Measurements from ENCODE around the gene STK11IP.

Gene STK11IP

DNA sequence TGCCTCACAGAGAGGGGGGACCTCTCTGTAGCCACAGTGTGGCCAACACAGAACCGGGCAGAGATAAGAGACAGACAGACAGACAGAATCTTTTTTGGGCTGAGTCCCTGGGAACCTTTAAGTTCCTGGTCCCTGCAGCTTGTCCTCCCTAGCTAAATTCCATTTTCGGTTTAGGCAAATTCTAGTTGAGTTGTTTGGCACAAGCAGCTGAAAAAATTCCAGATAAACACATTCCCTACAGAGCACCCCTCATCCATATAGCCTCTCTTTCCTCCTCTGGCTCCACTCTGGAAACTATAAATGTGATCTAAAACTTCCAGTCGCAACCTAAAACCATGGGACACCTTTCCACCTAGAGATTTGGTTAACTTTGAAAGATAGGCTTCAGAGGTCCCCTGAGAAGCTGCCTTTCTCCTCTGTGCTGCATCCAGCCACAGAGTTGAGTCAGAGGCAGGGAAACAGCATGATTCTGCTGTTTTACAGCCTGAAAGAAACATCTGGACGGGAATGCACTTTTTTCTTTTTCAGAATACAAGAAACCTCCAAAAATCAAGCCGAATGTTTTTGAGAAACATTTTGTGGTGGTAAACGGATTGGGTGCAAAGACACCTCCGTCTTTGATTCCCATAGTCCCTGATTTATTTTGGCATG is 60.7 kb downstream of the STK11IP start:
- TF ChIP-seq, protein P1, sequence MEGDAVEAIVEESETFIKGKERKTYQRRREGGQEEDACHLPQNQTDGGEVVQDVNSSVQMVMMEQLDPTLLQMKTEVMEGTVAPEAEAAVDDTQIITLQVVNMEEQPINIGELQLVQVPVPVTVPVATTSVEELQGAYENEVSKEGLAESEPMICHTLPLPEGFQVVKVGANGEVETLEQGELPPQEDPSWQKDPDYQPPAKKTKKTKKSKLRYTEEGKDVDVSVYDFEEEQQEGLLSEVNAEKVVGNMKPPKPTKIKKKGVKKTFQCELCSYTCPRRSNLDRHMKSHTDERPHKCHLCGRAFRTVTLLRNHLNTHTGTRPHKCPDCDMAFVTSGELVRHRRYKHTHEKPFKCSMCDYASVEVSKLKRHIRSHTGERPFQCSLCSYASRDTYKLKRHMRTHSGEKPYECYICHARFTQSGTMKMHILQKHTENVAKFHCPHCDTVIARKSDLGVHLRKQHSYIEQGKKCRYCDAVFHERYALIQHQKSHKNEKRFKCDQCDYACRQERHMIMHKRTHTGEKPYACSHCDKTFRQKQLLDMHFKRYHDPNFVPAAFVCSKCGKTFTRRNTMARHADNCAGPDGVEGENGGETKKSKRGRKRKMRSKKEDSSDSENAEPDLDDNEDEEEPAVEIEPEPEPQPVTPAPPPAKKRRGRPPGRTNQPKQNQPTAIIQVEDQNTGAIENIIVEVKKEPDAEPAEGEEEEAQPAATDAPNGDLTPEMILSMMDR (IDR thresholded peaks at IDR 0.05; ENCODE audit: low read depth, low read length): no peak

DNA sequence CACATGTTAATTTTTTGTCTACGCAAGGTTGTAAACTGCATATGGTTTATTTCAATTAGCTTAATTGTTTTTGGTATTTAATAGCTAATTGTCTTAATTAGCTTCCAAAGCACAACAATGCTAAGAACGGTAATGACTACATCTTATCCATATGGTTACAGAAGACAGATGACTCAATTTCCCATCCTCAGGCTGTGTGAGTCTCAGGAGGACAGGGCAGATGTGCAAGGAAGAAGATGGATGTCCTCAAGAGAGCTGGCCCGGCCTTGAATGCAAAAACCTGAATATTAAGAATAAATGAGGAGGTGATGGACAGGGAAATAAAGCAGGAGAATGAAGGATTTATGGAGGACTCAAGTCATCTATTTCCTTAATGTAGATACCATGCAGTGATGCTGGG is 61.2 kb downstream of the STK11IP start:
- TF ChIP-seq, protein P1 (IDR thresholded peaks at IDR 0.05; ENCODE audit: low read depth, low read length): no peak
- no peak for DNase-seq
- no peak overlapping the region for H3K4me3 ChIP-seq (ENCODE audit: low read depth, low read length)
- no peaks in the 10 kb centered on the region; the same call in 1 of the 2 replicates for H3K9me3 ChIP-seq
- peaks cover 49% of the 10 kb centered on the region for H3K27me3 ChIP-seq
- no peaks in the 10 kb centered on the region for H3K36me3 ChIP-seq
- no peaks in the 10 kb centered on the region for H3K4me1 ChIP-seq

More for the DNA sequence above, 60.7 kb downstream of the STK11IP start:
- Histone ChIP-seq H3K4me3 (ENCODE audit: low read depth, low read length) (no peak overlapping the region), H3K36me3 (no peaks in the 10 kb centered on the region), H3K4me1 (no peaks in the 10 kb centered on the region), H3K27me3 (peaks cover 52% of the 10 kb centered on the region), H3K9me3 (no peaks in the 10 kb centered on the region; the same call in 1 of the 2 replicates)
- no peak for DNase-seq

DNA sequence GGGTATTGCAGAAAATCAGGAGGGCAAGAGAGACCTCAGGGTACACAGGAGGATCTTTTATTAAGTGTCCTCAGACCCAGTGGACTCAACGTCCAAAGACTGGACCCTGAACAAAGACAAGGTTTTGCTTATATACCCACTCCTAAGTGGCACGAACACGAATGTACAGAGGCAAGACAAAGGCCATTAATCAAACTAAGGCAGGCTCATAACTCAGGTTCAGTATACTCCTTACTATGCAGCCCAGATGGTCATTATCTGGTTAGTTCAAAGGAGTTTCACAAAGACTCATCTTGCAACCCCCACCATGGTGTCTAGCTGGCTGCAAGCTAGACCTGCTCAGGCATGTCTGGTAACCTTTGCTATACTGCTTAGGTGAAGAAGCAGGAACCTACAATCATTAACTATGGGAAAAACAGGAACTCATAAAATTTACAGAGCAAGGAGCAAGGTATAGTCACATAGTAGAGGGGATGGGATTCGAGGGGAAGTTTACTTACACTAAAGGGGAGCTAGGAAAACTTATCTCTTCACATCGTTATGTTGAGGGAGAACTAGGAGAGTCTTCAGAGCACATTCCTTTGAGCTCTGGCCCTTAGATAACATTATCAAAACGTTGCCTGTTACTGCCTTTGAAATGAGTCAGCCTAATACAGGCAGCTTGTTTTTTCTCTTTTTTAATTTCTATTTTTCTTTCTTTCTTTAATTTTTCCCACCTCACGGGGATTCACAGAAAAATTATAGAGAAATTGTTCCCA is 63.7 kb downstream of the STK11IP start:
- Histone ChIP-seq H3K36me3 (no peaks in the 10 kb centered on the region), H3K4me1 (no peaks in the 10 kb centered on the region), H3K9me3 (no peaks in the 10 kb centered on the region; the same call in 1 of the 2 replicates), H3K4me3 (ENCODE audit: low read depth, low read length) (no peak overlapping the region), H3K27me3 (peaks cover 32% of the 10 kb centered on the region)
- TF ChIP-seq, protein P1 (IDR thresholded peaks at IDR 0.05; ENCODE audit: low read depth, low read length): no peak
- DNase-seq: no peak

DNA sequence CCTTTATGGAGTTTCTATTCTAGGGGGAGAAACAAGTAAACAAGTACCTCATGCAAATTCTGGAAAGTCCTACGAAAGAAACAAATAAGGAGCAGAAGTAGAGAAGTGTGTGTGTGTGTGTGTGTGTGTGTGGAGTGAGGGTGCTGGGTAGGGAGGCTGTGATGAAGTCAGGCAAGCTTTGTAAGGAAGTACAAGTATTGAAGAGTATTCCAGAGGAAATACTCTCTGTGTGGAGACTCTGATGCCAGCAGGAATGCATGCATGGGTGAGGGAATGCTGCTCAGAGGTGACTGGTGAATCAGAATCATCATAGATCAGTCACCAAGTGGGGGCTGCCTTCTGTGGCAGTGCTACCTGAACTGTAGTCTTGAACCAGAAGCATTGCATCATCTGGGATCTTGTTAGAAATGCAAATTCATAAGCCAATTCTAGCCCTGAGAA is 64.3 kb downstream of the STK11IP start:
- Histone ChIP-seq H3K4me3 (ENCODE audit: low read depth, low read length) (no peak overlapping the region), H3K9me3 (no peaks in the 10 kb centered on the region; the same call in 1 of the 2 replicates), H3K27me3 (peaks cover 26% of the 10 kb centered on the region), H3K4me1 (no peaks in the 10 kb centered on the region), H3K36me3 (no peaks in the 10 kb centered on the region)
- TF ChIP-seq, protein P1 (IDR thresholded peaks at IDR 0.05; ENCODE audit: low read depth, low read length): no peak
- DNase-seq: no peak

DNA sequence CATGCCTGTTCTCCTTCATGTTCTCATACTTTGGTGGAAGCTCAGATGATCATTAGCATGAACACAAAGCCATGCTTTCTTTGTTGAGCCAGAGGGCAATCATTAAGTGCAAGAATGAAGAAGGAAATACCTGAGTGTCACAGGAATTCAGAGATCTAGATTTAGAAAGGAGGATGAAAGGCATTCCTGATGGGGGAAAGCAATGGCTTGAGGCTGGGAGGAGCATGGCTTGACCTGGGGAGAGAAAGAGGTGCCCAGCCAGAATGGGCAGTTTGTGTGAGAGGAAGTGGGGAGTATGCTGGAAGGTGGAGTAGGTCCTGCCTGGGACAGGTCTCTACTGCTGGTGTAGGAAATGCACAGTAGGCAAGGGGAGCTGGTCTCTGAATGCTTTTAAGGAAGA is 64.9 kb downstream of the STK11IP start:
- no peak overlapping the region for H3K4me3 ChIP-seq (ENCODE audit: low read depth, low read length)
- TF ChIP-seq, protein P1 (IDR thresholded peaks at IDR 0.05; ENCODE audit: low read depth, low read length): no peak

More for the DNA sequence above, 64.9 kb downstream of the STK11IP start:
- no peaks in the 10 kb centered on the region for H3K36me3 ChIP-seq
- H3K4me1 ChIP-seq: no peaks in the 10 kb centered on the region
- DNase-seq: no peak
- no peaks in the 10 kb centered on the region; the same call in 1 of the 2 replicates for H3K9me3 ChIP-seq
- peaks cover 26% of the 10 kb centered on the region for H3K27me3 ChIP-seq

Measured in BE2C (cell line).